ENCODE measurements around the gene ARHGAP15.

- TF ChIP-seq POLR2A (IDR thresholded peaks at IDR 0.05; ENCODE audit: low read length), result no peak
- no peak for TF ChIP-seq GATA1 (IDR thresholded peaks at IDR 0.05; ENCODE audit: low read depth, low read length)
These were observed 80.6 kb downstream of the ARHGAP15 start for GRCh38 chr2:143209570-143210445.

Measured in erythroblast (primary cell).